ENCODE measurements around the gene KRT7. TPM values are rescaled to one million over a fixed set of nuclear protein-coding genes. Genes with fewer than 3 reads are reported as not detected.

KRT7 gene
- total RNA-seq, 1 experiment from 2014 or later = not detected

GRCh38 chr12:52197371-52198231, 35.4 kb upstream of the KRT7 start:
- in situ Hi-C loops (cut with HindIII; ENCODE audit: low pct_unique_long_range_greater_than_20kb, low sequenced_read_pairs) = no loop called here
- no peak for DNase-seq (ENCODE audit: low read depth, low spot score)

- in situ Hi-C loops (cut with HindIII; ENCODE audit: low pct_unique_long_range_greater_than_20kb, low sequenced_read_pairs) = no loop called here
- no peak for DNase-seq (ENCODE audit: low read depth, low spot score)
Observed at GRCh38 chr12:52198454-52199215, 34.4 kb upstream of the KRT7 start.

- no peak for DNase-seq (ENCODE audit: low read depth, low spot score)
- in situ Hi-C loops (cut with HindIII; ENCODE audit: low pct_unique_long_range_greater_than_20kb, low sequenced_read_pairs) = no loop called here
Observed at GRCh38 chr12:52199294-52199919, 33.6 kb upstream of the KRT7 start.

GRCh38 chr12:52200086-52200780, 32.8 kb upstream of the KRT7 start:
- DNase-seq (ENCODE audit: low read depth, low spot score) = no peak
- in situ Hi-C loops (cut with HindIII; ENCODE audit: low pct_unique_long_range_greater_than_20kb, low sequenced_read_pairs) = no loop called here

- no peak for DNase-seq (ENCODE audit: low read depth, low spot score)
- in situ Hi-C loops (cut with HindIII; ENCODE audit: low pct_unique_long_range_greater_than_20kb, low sequenced_read_pairs) = no loop called here
Observed at GRCh38 chr12:52200781-52201450, 32.1 kb upstream of the KRT7 start.

GRCh38 chr12:52201451-52201839, 31.6 kb upstream of the KRT7 start:
- no peak for DNase-seq (ENCODE audit: low read depth, low spot score)
- in situ Hi-C loops (cut with HindIII; ENCODE audit: low pct_unique_long_range_greater_than_20kb, low sequenced_read_pairs) = no loop called here

GRCh38 chr12:52202361-52203078, 30.5 kb upstream of the KRT7 start:
- no peak for DNase-seq (ENCODE audit: low read depth, low spot score)
- in situ Hi-C loops (cut with HindIII; ENCODE audit: low pct_unique_long_range_greater_than_20kb, low sequenced_read_pairs) = no loop called here

- in situ Hi-C loops (cut with HindIII; ENCODE audit: low pct_unique_long_range_greater_than_20kb, low sequenced_read_pairs) = no loop called here
- peak; percentile 9 for DNase-seq (ENCODE audit: low read depth, low spot score)
Observed at GRCh38 chr12:52203079-52203921, 29.7 kb upstream of the KRT7 start.

GRCh38 chr12:52204095-52204930, 28.7 kb upstream of the KRT7 start:
- DNase-seq (ENCODE audit: low read depth, low spot score) = no peak
- in situ Hi-C loops (cut with HindIII; ENCODE audit: low pct_unique_long_range_greater_than_20kb, low sequenced_read_pairs) = no loop called here

GRCh38 chr12:52204931-52205505, 28.0 kb upstream of the KRT7 start:
- DNase-seq (ENCODE audit: low read depth, low spot score) = no peak
- in situ Hi-C loops (cut with HindIII; ENCODE audit: low pct_unique_long_range_greater_than_20kb, low sequenced_read_pairs) = no loop called here

- in situ Hi-C loops (cut with HindIII; ENCODE audit: low pct_unique_long_range_greater_than_20kb, low sequenced_read_pairs) = no loop called here
- DNase-seq (ENCODE audit: low read depth, low spot score) = no peak
Observed at GRCh38 chr12:52205612-52206303, 27.3 kb upstream of the KRT7 start.

GRCh38 chr12:52206304-52207040, 26.6 kb upstream of the KRT7 start:
- no peak for DNase-seq (ENCODE audit: low read depth, low spot score)
- in situ Hi-C loops (cut with HindIII; ENCODE audit: low pct_unique_long_range_greater_than_20kb, low sequenced_read_pairs) = no loop called here

GRCh38 chr12:52207106-52207505, 25.9 kb upstream of the KRT7 start:
- in situ Hi-C loops (cut with HindIII; ENCODE audit: low pct_unique_long_range_greater_than_20kb, low sequenced_read_pairs) = no loop called here
- no peak for DNase-seq (ENCODE audit: low read depth, low spot score)

GRCh38 chr12:52207895-52208294, 25.1 kb upstream of the KRT7 start:
- no peak for DNase-seq (ENCODE audit: low read depth, low spot score)
- in situ Hi-C loops (cut with HindIII; ENCODE audit: low pct_unique_long_range_greater_than_20kb, low sequenced_read_pairs) = no loop called here
